Tibial nerve (tissue), 4 donors: ENCODE measurements around the gene IGLL1.
"Not testable (repeated sequence)": the region's sequence is repeated elsewhere in the genome, so short reads cannot be mapped to it uniquely, and the experiment has no call there.

Experiments
- CTCF ChIP-seq, 5 experiments: fragments of 200-600 bp in 3 of 5; fragments of 450-650 bp in 2 of 5; sonication (generic) in 3 of 5; IDR thresholded peaks; one replicate each; pipeline ENCODE4 v1.5.1; 2016 to 2019; ENCODE audit warnings: antibody characterized with exemption in 5 of 5, mild to moderate bottlenecking in 3 of 5, moderate library complexity in 2 of 5
- EP300 ChIP-seq, 2 donors: sonication (generic); formaldehyde crosslinking; IDR thresholded peaks; one replicate each; pipeline ENCODE4 v1.6.1; 2017; ENCODE audit warnings: antibody characterized with exemption in 2 of 2, mild to moderate bottlenecking in 1 of 2

- not testable (repeated sequence) for TF ChIP-seq CTCF, EP300 (IDR thresholded peaks at IDR 0.05)
These were observed 17.6 kb upstream of the IGLL1 start for GRCh38 chr22:23597576-23598268.
